Uterus (tissue), 4 donors: ENCODE measurements around the gene ANO4. TPM values are rescaled to one million over a fixed set of nuclear protein-coding genes. Genes with fewer than 3 reads are reported as not detected.
A peak's percentile ranks its signal among the peaks of the same experiment; 100 is the strongest.

Experiments used
- DNase-seq, 2 donors: peaks; one replicate each; pipeline ENCODE4 v3.0.0-alpha.2; 2019 to 2020
- H3K27ac ChIP-seq, 2 donors: fragments of 200-600 bp; sonication (generic); 1 replicate in 1 of 2; 2 replicates in 1 of 2; pipeline ENCODE4 v1.5.1; 2016 to 2018
- H3K27me3 ChIP-seq, 2 donors: fragments of 200-600 bp; sonication (generic); one replicate each; pipeline ENCODE4 v1.5.1; 2018 to 2019; ENCODE audit warnings: control low read depth in 1 of 2
- H3K36me3 ChIP-seq, 2 donors: fragments of 200-600 bp; sonication (generic); one replicate each; pipeline ENCODE4 v1.5.1; 2019; ENCODE audit warnings: control low read depth in 1 of 2
- H3K4me1 ChIP-seq, 2 donors: fragments of 200-600 bp; sonication (generic); one replicate each; pipeline ENCODE4 v1.5.1; 2018 to 2019; ENCODE audit warnings: control low read depth in 1 of 2
- H3K4me3 ChIP-seq, 2 donors: fragments of 200-600 bp; sonication (generic); 1 replicate in 1 of 2; 2 replicates in 1 of 2; pipeline ENCODE4 v1.5.1; 2018 to 2019; ENCODE audit warnings: mild to moderate bottlenecking in 1 of 2
- H3K9me3 ChIP-seq, 2 donors: fragments of 200-600 bp; sonication (generic); one replicate each; pipeline ENCODE4 v1.5.1; 2019; ENCODE audit warnings: control low read depth in 1 of 2
- CTCF ChIP-seq, 4 experiments: fragments of 200-600 bp in 2 of 4; fragments of 450-650 bp in 2 of 4; sonication (generic) in 2 of 4; IDR thresholded peaks; one replicate each; pipeline ENCODE4 v1.5.1; 2016 to 2019; ENCODE audit warnings: antibody characterized with exemption in 4 of 4, mild to moderate bottlenecking in 2 of 4, moderate library complexity in 1 of 4
- POLR2A ChIP-seq, 2 donors: fragments of 450-650 bp; IDR thresholded peaks; one replicate each; pipeline ENCODE4 v1.6.1; 2016; ENCODE audit warnings: antibody characterized with exemption in 2 of 2, mild to moderate bottlenecking in 1 of 2, moderate library complexity in 1 of 2
- intact Hi-C: fragments of 100-400 bp; cut with DNase I; formaldehyde crosslinking; loops from one replicate; pipeline ENCODE4 v1.15.1; 2023; ENCODE audit warnings: low total_unique reads
- total RNA-seq, 4 donors: library from RNA; depleted of rRNA in 3 of 4; stranded (reverse); fragments of >200 nt in 3 of 4; gene quantifications; one replicate each; pipeline versions ENCODE4 v1.1.0 to v1.2.4, GENCODE V29; 2014 to 2023
- donor health status: DM: yes; HTN: yes; CAD: no.

The ANO4 gene
- total RNA-seq, 4 donors from 2014 or later: under 0.01 to 18.5 (median 1.4) TPM; not detected in 1

DNA sequence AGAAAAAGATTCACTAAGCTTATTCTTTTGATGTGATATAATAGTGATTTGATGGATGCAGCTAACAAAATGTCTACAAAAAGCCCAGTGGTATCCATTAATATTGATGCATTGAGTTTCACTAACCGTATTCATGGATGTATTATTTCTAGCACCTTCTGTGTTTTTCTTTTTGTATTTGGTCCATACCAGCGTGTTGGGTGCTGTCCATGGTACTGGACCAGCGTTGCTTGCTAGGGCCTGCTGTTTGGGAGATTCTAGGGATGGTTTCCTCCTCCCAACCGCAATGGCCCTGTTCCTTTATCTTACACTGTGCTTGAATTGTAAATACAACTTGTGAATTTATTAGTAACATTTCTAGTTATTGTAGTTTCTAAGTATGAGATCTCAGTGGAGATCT, 31.7 kb downstream of the ANO4 start:
- Histone ChIP-seq H3K4me3 (no peak overlapping the region), H3K36me3 (no peaks in the 10 kb centered on the region), H3K27ac (no peak overlapping the region), H3K27me3 (no peaks in the 10 kb centered on the region), H3K4me1 (no peaks in the 10 kb centered on the region), H3K9me3 (no peaks in the 10 kb centered on the region)
- intact Hi-C loops: no loop called here
- TF ChIP-seq CTCF (IDR thresholded peaks at IDR 0.05) (no peak), POLR2A (IDR thresholded peaks at IDR 0.05) (no peak)
- peak; percentile 14 to 15 for DNase-seq

- DNase-seq: no peak
- no peaks in the 10 kb centered on the region for H3K27me3 ChIP-seq
- H3K27ac ChIP-seq: no peak overlapping the region
- no peak overlapping the region for H3K4me3 ChIP-seq
- H3K4me1 ChIP-seq: no peaks in the 10 kb centered on the region
- H3K36me3 ChIP-seq: no peaks in the 10 kb centered on the region
- no peak for TF ChIP-seq POLR2A (IDR thresholded peaks at IDR 0.05)
- TF ChIP-seq CTCF (IDR thresholded peaks at IDR 0.05): peak in 2 of 4 experiments; percentile 10 to 29
- H3K9me3 ChIP-seq: no peaks in the 10 kb centered on the region
- intact Hi-C loops: no loop called here
Measured at GRCh38 chr12:100827901-100828520, 33.4 kb downstream of the ANO4 start.

GRCh38 chr12:100830003-100830795, 35.6 kb downstream of the ANO4 start:
- intact Hi-C loops: no loop called here
- Histone ChIP-seq H3K4me3 (no peak overlapping the region), H3K27me3 (no peaks in the 10 kb centered on the region), H3K9me3 (no peaks in the 10 kb centered on the region), H3K4me1 (no peaks in the 10 kb centered on the region), H3K36me3 (no peaks in the 10 kb centered on the region), H3K27ac (no peak overlapping the region)
- no peak for TF ChIP-seq CTCF (IDR thresholded peaks at IDR 0.05)
- no peak for TF ChIP-seq POLR2A (IDR thresholded peaks at IDR 0.05)
- no peak for DNase-seq

- DNase-seq: no peak
- Histone ChIP-seq H3K27ac (no peak overlapping the region), H3K4me1 (no peaks in the 10 kb centered on the region), H3K4me3 (no peak overlapping the region), H3K9me3 (no peaks in the 10 kb centered on the region), H3K36me3 (no peaks in the 10 kb centered on the region), H3K27me3 (no peaks in the 10 kb centered on the region)
- intact Hi-C loops: no loop called here
- TF ChIP-seq POLR2A (IDR thresholded peaks at IDR 0.05) (no peak), CTCF (IDR thresholded peaks at IDR 0.05) (no peak)
Measured at GRCh38 chr12:100833282-100833681, 38.7 kb downstream of the ANO4 start.

DNA sequence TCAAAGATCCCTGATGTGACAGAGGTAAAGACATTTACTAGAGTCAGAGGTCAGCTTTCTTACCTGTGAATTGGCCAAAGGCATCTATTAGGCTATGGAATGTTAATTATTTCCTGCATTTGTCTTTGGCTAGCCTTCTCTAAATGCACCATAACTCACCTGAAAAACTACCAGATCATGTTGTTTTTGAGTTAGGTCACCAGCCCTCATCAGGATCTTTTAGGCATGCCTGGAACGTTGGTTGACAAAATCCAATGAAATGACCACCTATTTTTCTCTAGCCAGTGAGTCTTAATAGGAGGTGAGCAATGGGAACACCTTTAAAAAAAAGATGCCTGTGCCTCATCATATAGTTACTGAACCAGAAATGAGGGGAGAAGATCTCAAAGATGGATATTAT, 46.2 kb downstream of the ANO4 start:
- Histone ChIP-seq H3K4me3 (no peak overlapping the region), H3K4me1 (no peaks in the 10 kb centered on the region), H3K9me3 (no peaks in the 10 kb centered on the region), H3K36me3 (no peaks in the 10 kb centered on the region), H3K27me3 (no peaks in the 10 kb centered on the region), H3K27ac (no peak overlapping the region)
- no peak for DNase-seq
- TF ChIP-seq CTCF (IDR thresholded peaks at IDR 0.05) (no peak), POLR2A (IDR thresholded peaks at IDR 0.05) (no peak)
- intact Hi-C loops: no loop called here
